SK-MEL-5 (cell line): ENCODE results near the gene PERM1. TPM values are rescaled to one million over a fixed set of nuclear protein-coding genes. Genes with fewer than 3 reads are reported as not detected.

ENCODE experiments used
- DNase-seq: peaks from one replicate; pipeline ENCODE4 v3.0.0-alpha.2; 2016; ENCODE audit warnings: low read depth, low spot score
- in situ Hi-C: cut with HindIII; loops from 2 replicates; pipeline ENCODE4 v1.10.0; 2016; ENCODE audit warnings: low sequenced_read_pairs, high pct_unique_total_duplicates, low pct_unique_long_range_greater_than_20kb
- total RNA-seq: library from RNA; depleted of rRNA; stranded (reverse); fragments of >200 nt; shearing (Covaris generic); gene quantifications from 2 replicates; pipeline ENCODE4 v1.2.3, GENCODE V29; 2014

The PERM1 gene
- total RNA-seq, 1 experiment from 2014 or later, result 0.85 TPM

DNA sequence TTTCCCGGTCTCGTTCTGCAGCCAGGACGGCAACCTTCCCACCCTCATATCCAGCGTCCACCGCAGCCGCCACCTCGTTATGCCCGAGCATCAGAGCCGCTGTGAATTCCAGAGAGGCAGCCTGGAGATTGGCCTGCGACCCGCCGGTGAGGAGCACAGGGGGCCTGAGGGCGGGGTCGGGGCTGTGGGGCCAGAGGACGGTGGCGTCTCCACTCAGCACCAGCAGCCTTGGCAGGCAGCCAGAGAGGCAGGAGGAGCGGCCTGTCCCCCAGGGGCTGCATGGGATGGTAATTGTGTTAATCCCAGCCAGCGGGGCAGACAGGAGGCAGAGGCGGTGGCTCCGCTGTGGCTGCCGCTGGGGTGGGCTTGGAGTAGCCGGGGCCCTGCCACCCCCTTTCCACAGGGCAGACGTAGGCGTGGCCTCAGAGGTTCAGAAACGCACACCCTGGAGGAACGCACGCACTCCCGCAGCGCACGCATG lies 46.1 kb downstream of the PERM1 start:
- in situ Hi-C loops, result no loop called here
- DNase-seq, result no peak

DNA sequence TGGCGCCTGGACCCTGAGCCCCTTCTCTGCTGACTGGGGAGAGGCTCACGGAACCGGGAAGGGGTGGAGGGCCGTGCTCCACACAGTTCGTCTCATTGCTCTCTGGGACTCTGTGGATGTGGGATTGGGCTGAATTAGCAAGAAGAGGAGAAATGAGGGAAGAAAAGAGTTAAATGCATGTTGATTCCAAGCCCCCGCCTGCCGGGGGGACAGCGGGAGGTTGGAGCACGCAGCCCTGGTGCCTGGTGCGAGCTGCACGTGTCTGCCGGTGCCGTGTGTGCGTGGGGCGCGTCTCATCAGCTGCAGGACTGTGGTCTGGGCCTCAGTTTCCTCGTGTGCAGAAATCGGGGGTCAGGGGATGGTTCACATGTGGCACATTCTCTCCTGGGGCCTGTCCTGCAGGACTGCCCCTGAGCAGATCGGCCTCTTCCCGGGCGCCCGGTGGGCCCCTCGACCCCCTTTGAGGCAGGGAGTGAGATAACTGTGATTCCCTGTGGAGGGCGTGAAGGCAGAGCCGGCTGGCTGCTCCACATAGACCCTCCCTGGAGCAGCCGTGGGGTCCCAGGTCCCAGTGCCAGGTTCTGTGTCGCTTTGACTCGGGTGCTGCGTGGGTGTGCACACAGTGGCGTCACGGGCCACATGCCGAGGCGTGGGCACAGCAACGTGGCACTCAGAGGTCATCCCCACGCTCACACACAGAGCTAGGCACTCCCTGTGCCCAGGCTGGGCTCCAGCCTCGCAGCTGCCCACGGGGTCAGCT lies 46.7 kb downstream of the PERM1 start:
- DNase-seq, result no peak
- in situ Hi-C loops, result no loop called here

DNA sequence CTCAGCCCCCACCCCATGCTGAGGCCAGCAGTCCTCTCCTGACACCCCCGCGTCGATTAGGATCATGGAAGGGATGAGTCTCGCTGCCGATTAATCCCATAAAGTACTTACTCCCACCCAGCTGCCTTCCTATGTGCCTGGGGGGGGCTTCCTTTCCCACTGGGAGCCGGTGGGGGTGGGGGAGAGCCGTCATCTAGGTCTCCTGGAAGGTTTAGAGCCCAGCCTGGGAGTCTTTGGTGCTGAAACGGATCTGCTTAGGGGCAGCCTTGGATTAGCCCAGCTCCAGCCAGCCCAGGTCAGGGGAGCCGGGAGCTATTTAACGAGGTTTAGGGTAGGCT lies 48.3 kb downstream of the PERM1 start:
- in situ Hi-C loops, result no loop called here
- no peak for DNase-seq

DNA sequence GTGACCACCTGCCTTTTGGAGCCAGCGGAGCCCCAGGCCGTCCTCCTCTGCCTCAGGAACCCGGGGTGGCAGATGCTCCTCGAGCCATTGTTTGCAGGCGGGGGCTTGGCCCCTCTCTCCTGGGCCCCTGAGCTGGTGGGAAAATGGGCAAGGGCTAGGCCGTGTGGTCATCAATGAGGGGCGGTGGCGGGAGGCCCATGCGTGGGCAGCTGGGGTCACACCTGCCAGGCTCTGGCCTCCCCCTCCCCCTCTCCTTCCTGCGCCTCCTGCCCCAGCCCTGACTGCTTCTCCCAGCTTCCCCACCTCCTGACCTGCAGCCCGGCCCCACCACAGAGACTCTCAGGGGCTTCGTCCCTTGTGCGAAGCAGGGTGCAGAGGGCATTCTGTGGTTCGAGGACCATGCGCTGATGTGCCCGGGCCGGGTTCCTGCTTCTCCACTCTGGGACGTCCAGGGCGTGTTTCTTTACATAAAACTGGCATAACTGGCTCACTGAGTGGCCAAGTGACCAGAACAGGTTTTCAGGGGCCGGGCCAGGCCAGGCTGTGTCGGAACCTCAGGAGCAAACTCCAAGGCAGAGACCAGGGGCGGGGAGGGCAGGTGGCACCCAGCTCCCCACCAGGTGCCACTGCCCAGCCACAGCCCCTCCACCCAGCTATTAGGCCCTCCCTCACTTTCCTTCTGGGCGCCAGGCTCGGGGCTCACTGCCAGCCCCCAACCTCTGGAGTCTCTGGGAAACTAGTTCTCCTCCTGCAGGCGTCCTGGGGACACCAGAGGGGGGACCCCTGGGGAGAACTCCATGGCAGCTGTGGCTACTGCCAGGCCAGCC lies 48.9 kb downstream of the PERM1 start:
- in situ Hi-C loops, result no loop called here
- DNase-seq, result no peak

DNA sequence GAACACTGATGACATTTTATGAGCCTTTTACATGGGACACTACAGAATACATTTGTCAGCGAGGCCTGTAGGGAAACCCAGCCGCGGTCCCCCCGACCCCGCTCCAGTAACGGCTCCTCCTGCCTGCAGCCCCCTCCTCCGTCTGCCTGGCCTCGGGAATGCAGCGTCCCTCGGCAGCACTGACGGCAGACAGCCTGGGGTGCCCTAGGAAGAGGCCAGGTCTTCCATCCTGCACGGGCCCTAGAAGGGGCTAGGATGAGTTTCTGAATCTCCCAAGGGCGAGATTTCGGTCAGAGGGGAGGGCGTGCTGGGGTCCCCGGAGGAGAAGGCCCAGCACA lies 49.8 kb downstream of the PERM1 start:
- in situ Hi-C loops, result no loop called here
- no peak for DNase-seq

DNA sequence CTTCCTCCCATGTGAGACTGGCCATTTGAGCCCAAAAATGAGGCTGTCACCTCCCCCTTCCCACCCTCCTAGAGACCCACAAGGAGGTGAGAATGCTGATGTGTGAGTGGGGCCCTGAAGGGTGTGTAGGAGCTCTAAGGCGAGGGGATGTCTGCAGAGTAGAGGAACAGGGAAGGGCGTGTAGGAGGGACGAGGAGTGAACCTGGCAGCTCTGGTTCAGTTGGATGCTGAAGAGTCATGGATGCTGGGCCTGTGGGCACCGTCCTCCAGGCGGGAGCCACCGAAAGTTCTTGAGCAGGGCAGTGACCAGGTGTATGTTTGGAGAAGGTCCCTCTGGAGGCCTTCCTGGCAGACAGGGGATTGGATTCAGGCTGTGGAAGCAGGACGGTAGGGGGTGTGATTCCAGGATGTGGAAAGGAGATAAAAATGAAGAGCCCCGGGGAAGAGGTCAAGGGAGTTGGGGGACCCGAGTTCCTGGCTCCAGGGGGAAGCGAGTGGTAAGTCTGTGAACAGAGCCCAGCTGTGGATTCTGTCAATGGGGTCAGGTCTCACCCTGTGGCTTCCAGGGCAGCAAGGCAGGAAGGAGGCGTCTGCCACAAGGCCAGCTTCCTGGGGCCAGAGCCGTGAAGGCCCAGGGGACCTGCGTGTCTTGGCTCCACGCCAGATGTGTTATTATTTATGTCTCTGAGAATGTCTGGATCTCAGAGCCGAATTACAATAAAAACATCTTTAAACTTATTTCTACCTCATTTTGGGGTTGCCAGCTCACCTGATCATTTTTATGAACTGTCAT lies 50.3 kb downstream of the PERM1 start:
- in situ Hi-C loops, result no loop called here
- DNase-seq, result no peak

DNA sequence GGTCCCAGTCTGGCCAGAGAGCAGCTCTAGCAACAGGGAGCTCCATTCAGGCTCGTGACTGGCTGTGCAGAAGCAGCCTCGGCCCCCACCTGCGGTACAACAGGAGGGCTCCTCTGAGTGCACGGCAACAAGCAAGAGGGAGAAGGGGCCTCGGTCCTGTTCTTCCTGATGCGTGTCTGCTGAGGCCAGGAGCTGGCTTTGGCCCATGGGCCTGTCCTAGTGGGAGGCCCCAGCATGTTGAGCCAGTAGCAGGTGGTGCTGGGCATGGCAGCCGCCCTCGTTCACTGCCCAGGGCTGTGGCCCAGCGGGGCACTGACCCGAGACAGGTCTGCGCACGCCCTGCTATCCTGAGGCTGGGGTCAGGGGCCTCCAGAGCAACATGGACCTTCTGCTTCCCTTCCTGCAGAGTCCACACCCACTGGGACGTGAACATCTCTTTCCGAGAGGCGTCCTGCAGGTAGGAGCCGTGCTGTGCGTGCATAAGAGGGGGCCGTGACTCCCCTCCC lies 51.2 kb downstream of the PERM1 start:
- no peak for DNase-seq
- in situ Hi-C loops, result no loop called here

- in situ Hi-C loops, result no loop called here
- DNase-seq, result no peak
Observed at GRCh38 chr1:929712-930632, 51.9 kb downstream of the PERM1 start.

GRCh38 chr1:928825-929661 lies 52.9 kb downstream of the PERM1 start:
- in situ Hi-C loops, result no loop called here
- DNase-seq, result no peak

GRCh38 chr1:927748-928147 lies 54.1 kb downstream of the PERM1 start:
- no peak for DNase-seq
- in situ Hi-C loops, result no loop called here

- in situ Hi-C loops, result no loop called here
- no peak for DNase-seq
Observed at GRCh38 chr1:927234-927633, 54.7 kb downstream of the PERM1 start.

DNA sequence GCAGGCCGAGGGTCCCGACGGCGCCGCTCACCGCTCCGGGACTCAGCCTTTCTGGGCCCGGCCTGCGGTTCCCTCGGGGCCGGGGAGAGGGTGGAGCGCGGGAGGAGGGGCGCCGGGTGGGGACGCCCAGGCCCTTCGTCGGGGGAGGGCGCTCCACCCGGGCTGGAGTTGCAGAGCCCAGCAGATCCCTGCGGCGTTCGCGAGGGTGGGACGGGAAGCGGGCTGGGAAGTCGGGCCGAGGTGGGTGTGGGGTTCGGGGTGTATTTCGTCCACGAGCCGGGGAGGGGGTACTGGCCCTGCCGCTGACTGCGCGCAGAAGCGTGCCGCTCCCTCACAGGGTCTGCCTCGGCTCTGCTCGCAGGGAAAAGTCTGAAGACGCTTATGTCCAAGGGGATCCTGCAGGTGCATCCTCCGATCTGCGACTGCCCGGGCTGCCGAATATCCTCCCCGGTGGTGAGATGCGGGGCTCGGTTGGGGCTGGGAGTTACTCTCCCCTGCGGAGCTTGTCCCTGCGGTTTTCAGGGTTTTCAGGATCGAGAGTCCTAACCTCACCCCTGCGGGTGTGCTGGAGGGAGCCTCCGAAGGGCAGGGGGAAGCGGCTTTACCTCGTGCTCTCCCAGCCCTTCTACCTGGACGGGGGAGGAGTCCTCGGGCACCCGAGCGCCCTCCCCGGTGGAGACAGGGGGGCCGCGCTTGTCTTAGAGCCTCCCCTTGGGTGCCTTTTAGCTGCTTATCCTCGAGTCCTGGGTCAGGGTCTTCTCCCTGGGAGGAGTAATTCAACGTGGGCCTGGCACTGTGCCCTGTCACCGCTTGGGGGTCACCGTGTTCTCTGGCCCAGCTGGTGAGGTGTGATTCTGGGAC lies 56.1 kb downstream of the PERM1 start:
- in situ Hi-C loops, result no loop called here
- DNase-seq, result no peak
